Activated T-cell treated with anti-CD3 and anti-CD28 coated beads, Interleukin-2, amount 50 U/mL, for 24 hours (primary cell): ENCODE data around the gene CCR9.

ENCODE experiments used
- DNase-seq: peaks from one replicate; pipeline ENCODE4 v3.0.0-alpha.2; 2020
- H3K27ac Mint-ChIP-seq: 2 replicates; pipeline ENCODE4 v1.8.0; 2020; ENCODE audit warnings: mild to moderate bottlenecking, mixed read lengths
- H3K27me3 Mint-ChIP-seq: 2 replicates; pipeline ENCODE4 v1.8.0; 2020; ENCODE audit warnings: mixed read lengths
- H3K36me3 Mint-ChIP-seq: 2 replicates; pipeline ENCODE4 v1.8.0; 2020; ENCODE audit warnings: low read depth, mixed read lengths
- H3K4me1 Mint-ChIP-seq: 2 replicates; pipeline ENCODE4 v1.8.0; 2020; ENCODE audit warnings: low read depth, mixed read lengths
- H3K4me3 Mint-ChIP-seq: 2 replicates; pipeline ENCODE4 v1.8.0; 2020; ENCODE audit warnings: mild to moderate bottlenecking, moderate library complexity, mixed read lengths
- H3K9me3 Mint-ChIP-seq: 2 replicates; pipeline ENCODE4 v1.8.0; 2020; ENCODE audit warnings: mixed read lengths

CCR9 gene

GRCh38 chr3:45908761-45909160, 22.4 kb downstream of the CCR9 start:
- no peak overlapping the region for H3K27ac Mint-ChIP-seq
- no peak overlapping the region for H3K4me3 Mint-ChIP-seq
- H3K9me3 Mint-ChIP-seq, result peaks cover 3% of the 10 kb centered on the region
- peaks cover 34% of the 10 kb centered on the region for H3K4me1 Mint-ChIP-seq
- DNase-seq, result peak; percentile 18
- no peaks in the 10 kb centered on the region for H3K36me3 Mint-ChIP-seq
- peaks cover 69% of the 10 kb centered on the region for H3K27me3 Mint-ChIP-seq

- Mint-ChIP-seq H3K27me3 (peaks cover 74% of the 10 kb centered on the region), H3K4me1 (peaks cover 35% of the 10 kb centered on the region), H3K4me3 (no peak overlapping the region), H3K9me3 (peaks cover 3% of the 10 kb centered on the region), H3K27ac (no peak overlapping the region), H3K36me3 (no peaks in the 10 kb centered on the region)
- DNase-seq, result peak; percentile 12
These were observed 23.2 kb downstream of the CCR9 start for GRCh38 chr3:45909542-45909941.

GRCh38 chr3:45910892-45911291, 24.5 kb downstream of the CCR9 start:
- Mint-ChIP-seq H3K27me3 (peaks cover 75% of the 10 kb centered on the region), H3K4me1 (peaks cover 42% of the 10 kb centered on the region), H3K36me3 (no peaks in the 10 kb centered on the region), H3K27ac (no peak overlapping the region), H3K4me3 (no peak overlapping the region), H3K9me3 (no peaks in the 10 kb centered on the region)
- DNase-seq, result no peak

DNA sequence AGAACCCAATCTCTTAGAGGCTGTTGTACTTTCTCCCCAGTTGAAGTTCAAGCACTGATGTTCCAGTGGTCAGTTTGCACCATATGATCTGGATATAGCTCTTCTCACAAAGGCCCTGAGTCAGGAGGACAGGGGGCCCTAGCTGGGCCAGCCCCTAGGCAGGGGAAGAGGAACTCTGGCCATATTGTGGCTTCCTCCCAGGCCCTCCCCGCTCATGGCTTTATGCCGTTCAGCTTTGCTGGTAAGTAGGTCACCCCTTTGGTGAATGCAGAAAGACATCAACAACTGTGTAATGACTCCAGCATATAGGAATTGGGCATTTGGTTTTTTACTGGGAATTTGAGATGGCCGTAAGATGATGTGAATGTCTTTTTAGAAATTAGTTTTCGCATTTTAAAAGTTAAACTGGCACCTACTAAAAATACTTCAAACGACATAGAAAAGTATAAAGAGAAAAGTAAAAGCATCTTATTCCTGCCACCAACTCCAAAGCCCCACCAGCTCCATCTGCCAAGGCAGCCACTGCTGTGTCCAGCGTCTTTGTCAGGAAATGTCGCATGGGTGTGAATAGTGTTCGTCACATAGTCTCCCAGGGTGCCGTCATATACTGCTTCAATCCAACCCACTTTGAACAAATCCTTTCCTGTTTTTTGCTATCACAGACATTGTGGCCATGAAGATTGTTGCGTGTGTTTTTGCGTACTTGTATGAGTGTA, 25.3 kb downstream of the CCR9 start:
- no peak overlapping the region for H3K27ac Mint-ChIP-seq
- peaks cover 70% of the 10 kb centered on the region for H3K27me3 Mint-ChIP-seq
- peaks cover 49% of the 10 kb centered on the region for H3K4me1 Mint-ChIP-seq
- H3K9me3 Mint-ChIP-seq, result no peaks in the 10 kb centered on the region
- no peak for DNase-seq
- H3K36me3 Mint-ChIP-seq, result peaks cover under 1% of the 10 kb centered on the region
- H3K4me3 Mint-ChIP-seq, result no peak overlapping the region

DNA sequence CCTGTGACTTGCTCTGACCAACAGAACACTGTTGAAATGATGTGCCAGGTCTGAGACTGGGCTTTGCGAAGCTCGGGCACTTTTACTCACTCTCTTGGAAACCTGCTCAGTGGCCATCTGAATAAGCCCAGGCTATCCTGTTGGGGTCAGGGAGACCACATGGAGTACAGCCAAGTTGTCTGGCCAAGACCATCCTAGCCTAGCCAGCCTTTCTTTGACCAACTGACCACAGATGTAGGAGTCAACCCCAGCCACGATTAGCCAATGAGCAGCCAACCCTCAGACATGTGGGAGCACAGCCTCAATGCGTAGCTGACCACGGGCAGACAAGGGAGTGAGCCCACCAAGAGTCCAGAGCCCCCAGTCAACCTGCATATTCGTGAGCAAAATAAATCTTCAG, 26.1 kb downstream of the CCR9 start:
- peaks cover 53% of the 10 kb centered on the region for H3K4me1 Mint-ChIP-seq
- no peak overlapping the region for H3K27ac Mint-ChIP-seq

DNA sequence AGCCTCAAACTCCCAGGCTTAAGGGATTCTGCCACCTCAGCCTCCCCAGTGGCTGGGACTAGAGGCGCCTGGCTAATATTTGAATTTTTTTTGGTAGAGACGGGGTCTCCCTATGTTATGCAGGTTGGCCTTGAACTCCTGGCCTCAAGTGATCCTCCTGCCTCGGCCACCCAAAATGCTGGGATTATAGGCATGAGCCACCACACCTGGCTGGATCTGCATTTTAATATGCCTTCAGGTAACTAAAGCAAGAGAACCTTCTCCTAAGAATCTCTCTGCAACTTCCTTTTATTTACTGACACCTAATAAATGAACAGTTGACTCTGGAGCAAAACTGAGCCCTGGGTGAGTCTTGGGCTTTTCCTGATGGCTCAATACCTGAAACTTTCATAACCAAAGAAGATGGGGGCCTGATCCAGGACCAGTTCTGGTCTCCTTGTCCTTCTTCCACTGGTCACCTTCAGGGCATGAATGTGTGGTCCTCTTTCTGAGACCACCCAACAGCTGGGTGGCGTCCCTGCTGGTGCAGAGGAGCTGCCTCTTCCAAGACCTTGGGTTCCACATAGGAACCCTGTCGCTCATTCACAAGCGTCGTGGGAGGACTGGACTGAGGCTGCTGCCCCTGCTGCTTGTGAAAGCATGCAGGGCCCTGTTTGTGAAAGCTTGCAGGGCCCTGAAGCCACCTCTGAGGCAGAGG, 28.2 kb downstream of the CCR9 start:
- Mint-ChIP-seq H3K27ac (no peak overlapping the region), H3K9me3 (no peaks in the 10 kb centered on the region), H3K4me1 (peaks cover 52% of the 10 kb centered on the region), H3K27me3 (peaks cover 64% of the 10 kb centered on the region), H3K4me3 (no peak overlapping the region), H3K36me3 (peaks cover 22% of the 10 kb centered on the region)
- DNase-seq, result peak; percentile 32

More for the DNA sequence above, 26.1 kb downstream of the CCR9 start:
- H3K4me3 Mint-ChIP-seq, result no peak overlapping the region
- H3K36me3 Mint-ChIP-seq, result peaks cover 6% of the 10 kb centered on the region
- DNase-seq, result no peak
- no peaks in the 10 kb centered on the region for H3K9me3 Mint-ChIP-seq
- H3K27me3 Mint-ChIP-seq, result peaks cover 71% of the 10 kb centered on the region

- no peaks in the 10 kb centered on the region for H3K9me3 Mint-ChIP-seq
- peaks cover 52% of the 10 kb centered on the region for H3K4me1 Mint-ChIP-seq
- H3K4me3 Mint-ChIP-seq, result peak overlapping the region; percentile 37
- DNase-seq, result peak; percentile 34
- peaks cover 24% of the 10 kb centered on the region for H3K36me3 Mint-ChIP-seq
- peaks cover 59% of the 10 kb centered on the region for H3K27me3 Mint-ChIP-seq
- peak overlapping the region; percentile 79 for H3K27ac Mint-ChIP-seq
These were observed 28.7 kb downstream of the CCR9 start for GRCh38 chr3:45915059-45915439.

DNA sequence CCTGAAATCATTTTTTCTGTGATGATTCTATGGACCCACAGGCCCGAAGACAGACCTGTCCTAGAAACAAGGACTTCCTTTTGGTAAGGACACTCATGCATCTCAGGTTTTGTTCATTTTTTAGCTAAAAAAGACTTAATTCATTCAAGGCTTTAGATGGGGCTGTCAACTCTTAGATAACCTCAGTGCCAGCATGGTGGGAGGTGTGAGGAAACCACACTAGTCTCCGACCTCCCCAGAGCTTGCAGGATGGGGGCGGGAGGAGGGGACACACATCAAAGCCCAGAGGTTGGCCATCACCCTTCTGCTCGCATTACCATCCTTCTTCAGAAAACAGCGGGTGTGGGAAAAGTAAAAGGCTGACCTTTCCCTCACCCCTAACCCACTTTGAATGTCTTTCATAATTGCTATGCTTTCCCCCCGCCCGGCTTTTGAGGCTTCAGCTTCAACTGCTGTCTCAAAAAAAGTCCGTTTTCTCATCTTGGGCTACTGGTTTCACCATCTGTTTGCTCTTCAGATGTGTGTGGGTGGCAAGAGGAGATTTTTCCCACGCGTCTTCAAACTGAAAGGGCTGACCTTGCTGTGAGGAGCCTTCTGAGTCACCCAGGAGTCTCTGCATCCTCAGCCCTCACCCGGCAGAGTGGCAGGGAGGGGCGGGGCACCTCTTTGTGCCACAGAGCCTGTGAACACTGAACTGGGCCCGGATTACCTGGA, 29.3 kb downstream of the CCR9 start:
- H3K36me3 Mint-ChIP-seq, result peaks cover 30% of the 10 kb centered on the region

GRCh38 chr3:45917146-45917898, 31.0 kb downstream of the CCR9 start:
- Mint-ChIP-seq H3K27ac (no peak overlapping the region), H3K9me3 (no peaks in the 10 kb centered on the region), H3K27me3 (peaks cover 42% of the 10 kb centered on the region), H3K4me1 (peaks cover 54% of the 10 kb centered on the region), H3K4me3 (no peak overlapping the region), H3K36me3 (peaks cover 47% of the 10 kb centered on the region)
- DNase-seq, result peak; percentile 28

More for the DNA sequence above, 29.3 kb downstream of the CCR9 start:
- peak overlapping the region; percentile 79 for H3K27ac Mint-ChIP-seq
- H3K9me3 Mint-ChIP-seq, result no peaks in the 10 kb centered on the region
- peaks cover 57% of the 10 kb centered on the region for H3K27me3 Mint-ChIP-seq
- DNase-seq, result peak; percentile 81
- H3K4me3 Mint-ChIP-seq, result peak overlapping the region; percentile 37
- H3K4me1 Mint-ChIP-seq, result peaks cover 52% of the 10 kb centered on the region

GRCh38 chr3:45921158-45922038, 35.1 kb downstream of the CCR9 start:
- peaks cover 36% of the 10 kb centered on the region for H3K4me1 Mint-ChIP-seq
- peak; percentile 31 for DNase-seq
- no peaks in the 10 kb centered on the region for H3K9me3 Mint-ChIP-seq
- peaks cover 79% of the 10 kb centered on the region for H3K36me3 Mint-ChIP-seq
- H3K27me3 Mint-ChIP-seq, result peaks cover 17% of the 10 kb centered on the region
- H3K27ac Mint-ChIP-seq, result no peak overlapping the region
- no peak overlapping the region for H3K4me3 Mint-ChIP-seq

GRCh38 chr3:45922039-45922326, 35.6 kb downstream of the CCR9 start:
- H3K27me3 Mint-ChIP-seq, result peaks cover 15% of the 10 kb centered on the region
- H3K36me3 Mint-ChIP-seq, result peaks cover 80% of the 10 kb centered on the region
- DNase-seq, result no peak
- H3K27ac Mint-ChIP-seq, result no peak overlapping the region
- peaks cover 30% of the 10 kb centered on the region for H3K4me1 Mint-ChIP-seq
- no peaks in the 10 kb centered on the region for H3K9me3 Mint-ChIP-seq
- H3K4me3 Mint-ChIP-seq, result no peak overlapping the region

DNA sequence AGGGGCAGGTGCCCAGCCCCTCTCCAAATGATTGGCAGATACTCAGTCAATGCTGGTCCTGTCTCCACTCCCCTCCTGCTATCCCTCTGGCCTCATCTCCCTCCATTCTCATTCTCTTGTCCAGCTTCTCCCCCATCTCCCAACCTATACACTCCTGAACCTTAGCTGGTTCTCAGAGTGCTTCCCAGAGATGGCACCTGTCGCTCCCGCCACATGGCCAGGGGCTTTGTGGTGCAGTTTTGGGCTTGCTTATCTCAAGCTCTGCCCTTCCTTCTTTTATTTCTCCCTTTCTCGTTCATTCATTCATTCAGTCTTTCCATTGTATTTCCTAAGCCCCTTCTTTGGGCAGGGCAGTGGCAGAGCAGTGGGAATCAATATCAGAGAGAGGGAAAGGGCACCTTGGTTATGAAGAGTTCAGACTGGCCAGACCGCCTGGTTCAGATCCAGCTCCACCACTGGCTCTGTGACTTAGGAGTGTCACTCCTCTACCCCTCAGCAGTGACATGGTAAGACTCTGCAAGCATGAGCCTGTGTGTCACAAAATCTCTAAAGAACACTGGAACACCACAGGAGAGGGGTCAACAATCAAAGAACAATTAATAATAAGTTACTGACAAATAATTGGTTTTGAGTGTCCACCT, 36.7 kb downstream of the CCR9 start:
- DNase-seq, result no peak
- H3K27me3 Mint-ChIP-seq, result peaks cover 5% of the 10 kb centered on the region
- H3K4me3 Mint-ChIP-seq, result no peak overlapping the region
- no peak overlapping the region for H3K27ac Mint-ChIP-seq
- H3K9me3 Mint-ChIP-seq, result no peaks in the 10 kb centered on the region
- peaks cover 84% of the 10 kb centered on the region for H3K36me3 Mint-ChIP-seq
- H3K4me1 Mint-ChIP-seq, result peaks cover 23% of the 10 kb centered on the region

DNA sequence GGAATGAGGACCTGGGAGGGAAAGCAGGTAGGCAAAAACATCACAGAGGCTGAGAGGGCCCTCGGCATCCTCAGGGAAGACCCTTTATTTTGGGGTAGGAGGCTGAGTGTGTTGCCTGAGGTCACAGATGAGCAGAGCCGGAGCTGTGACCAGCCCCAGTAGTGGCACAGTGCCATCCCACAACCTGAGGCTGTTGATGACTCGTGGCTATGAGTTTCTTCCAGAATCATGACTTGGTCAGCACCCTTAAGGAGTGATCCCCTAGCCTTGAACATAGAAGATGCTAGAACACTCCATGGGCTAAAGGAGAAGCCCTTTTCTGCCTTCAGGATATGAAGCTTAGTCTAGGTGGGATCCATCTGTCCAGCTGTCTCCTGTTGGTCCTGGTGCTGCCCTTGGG, 37.4 kb downstream of the CCR9 start:
- Mint-ChIP-seq H3K27me3 (peaks cover 5% of the 10 kb centered on the region), H3K27ac (no peak overlapping the region), H3K36me3 (peaks cover 84% of the 10 kb centered on the region), H3K4me1 (peaks cover 17% of the 10 kb centered on the region), H3K4me3 (no peak overlapping the region), H3K9me3 (no peaks in the 10 kb centered on the region)
- no peak for DNase-seq
